Neural progenitor cell (in vitro differentiated cells): Measurements from ENCODE around the gene ZAP70. TPM values are rescaled to one million over a fixed set of nuclear protein-coding genes. Genes with fewer than 3 reads are reported as not detected.

Experiments
- DNase-seq: peaks from one replicate; pipeline ENCODE4 v3.0.0-alpha.2; 2016; ENCODE audit warnings: low spot score
- H2AFZ ChIP-seq: fragments of 200-600 bp; sonication (generic); replicated peaks from 2 replicates; pipeline ENCODE4 v1.6.1; 2016; ENCODE audit warnings: antibody characterized with exemption
- H3F3A ChIP-seq: fragments of 200-600 bp; sonication (generic); 2 replicates; pipeline ENCODE4 v1.6.1; 2016; ENCODE audit warnings: antibody characterized with exemption, low read depth
- H3K27ac ChIP-seq: fragments of 200-600 bp; sonication (generic); 2 replicates; pipeline ENCODE4 v1.5.1; 2016; ENCODE audit warnings: mild to moderate bottlenecking
- H3K27me3 ChIP-seq: fragments of 200-600 bp; sonication (generic); 2 replicates; pipeline ENCODE4 v1.6.1; 2016; ENCODE audit warnings: mild to moderate bottlenecking, moderate library complexity
- H3K36me3 ChIP-seq: fragments of 200-600 bp; sonication (generic); 2 replicates; pipeline ENCODE4 v1.5.1; 2016
- H3K4me1 ChIP-seq: fragments of 200-600 bp; sonication (generic); 2 replicates; pipeline ENCODE4 v1.6.1; 2016; ENCODE audit warnings: mixed run types
- H3K4me2 ChIP-seq: fragments of 200-600 bp; sonication (generic); 2 replicates; pipeline ENCODE4 v1.6.1; 2016
- H3K4me3 ChIP-seq: fragments of 200-600 bp; sonication (generic); 2 replicates; pipeline ENCODE4 v1.5.1; 2016
- H3K79me2 ChIP-seq: fragments of 200-600 bp; sonication (generic); 2 replicates; pipeline ENCODE4 v1.6.1; 2016; ENCODE audit warnings: low read depth
- H3K9ac ChIP-seq: fragments of 200-600 bp; sonication (generic); 2 replicates; pipeline ENCODE4 v1.6.1; 2016
- H3K9me3 ChIP-seq: fragments of 200-600 bp; sonication (generic); 2 replicates; pipeline ENCODE4 v1.5.1; 2016; ENCODE audit warnings: low read depth
- H4K20me1 ChIP-seq: fragments of 200-600 bp; sonication (generic); 2 replicates; pipeline ENCODE4 v1.6.1; 2016; ENCODE audit warnings: low read depth
- H3K27ac Mint-ChIP-seq: 3 replicates; pipeline ENCODE4 v1.8.0; 2021; ENCODE audit warnings: mixed read lengths
- H3K27me3 Mint-ChIP-seq: 2 replicates; pipeline ENCODE4 v1.8.0; 2022; ENCODE audit warnings: low read depth, mild to moderate bottlenecking, inconsistent platforms, moderate library complexity, mixed read lengths; ENCODE audit not compliant: insufficient read depth
- H3K36me3 Mint-ChIP-seq: 3 replicates; pipeline ENCODE4 v1.8.0; 2021; ENCODE audit warnings: mixed read lengths
- H3K4me1 Mint-ChIP-seq: 3 replicates; pipeline ENCODE4 v1.8.0; 2021; ENCODE audit warnings: mixed read lengths
- H3K4me3 Mint-ChIP-seq: 3 replicates; pipeline ENCODE4 v1.8.0; 2021; ENCODE audit warnings: mild to moderate bottlenecking, moderate library complexity, mixed read lengths
- H3K9me3 Mint-ChIP-seq: 3 replicates; pipeline ENCODE4 v1.8.0; 2020; ENCODE audit warnings: mixed read lengths
- CTCF ChIP-seq: fragments of 200-600 bp; sonication (generic); IDR thresholded peaks from 2 replicates; pipeline ENCODE4 v1.5.1; 2017; ENCODE audit warnings: antibody characterized with exemption, mild to moderate bottlenecking
- EZH2 ChIP-seq: fragments of 200-600 bp; sonication (generic); IDR thresholded peaks from 2 replicates; pipeline ENCODE4 v1.6.1; 2017; ENCODE audit warnings: antibody characterized with exemption, mild to moderate bottlenecking, moderate library complexity
- EZH2phosphoT487 ChIP-seq: fragments of 200-600 bp; sonication (generic); IDR thresholded peaks from 2 replicates; pipeline ENCODE4 v1.6.1; 2017; ENCODE audit warnings: antibody characterized with exemption
- total RNA-seq: library from RNA; depleted of rRNA; stranded (reverse); fragments of >200 nt; gene quantifications from 2 replicates; pipeline ENCODE4 v1.2.3, GENCODE V29; 2015; ENCODE audit warnings: low replicate concordance

ZAP70 gene
- total RNA-seq, 1 donor from 2014 or later = not detected

- Histone ChIP-seq H3K4me2 (no peak overlapping the region), H3K4me1 (no peaks in the 10 kb centered on the region), H3K9me3 (no peaks in the 10 kb centered on the region), H2AFZ (no peak overlapping the region), H3K36me3 (no peaks in the 10 kb centered on the region), H3K79me2 (no peaks in the 10 kb centered on the region), H3K27me3 (no peaks in the 10 kb centered on the region), H3K27ac (no peak overlapping the region), H4K20me1 (no peaks in the 10 kb centered on the region), H3K4me3 (no peak overlapping the region), H3F3A (no peaks in the 10 kb centered on the region), H3K9ac (no peak overlapping the region)
- no peak for DNase-seq
- no peak overlapping the region for H3K27ac Mint-ChIP-seq
- no peak for TF ChIP-seq EZH2phosphoT487
- TF ChIP-seq CTCF = no peak
- no peak for TF ChIP-seq EZH2
- H3K9me3 Mint-ChIP-seq = peaks cover 5% of the 10 kb centered on the region
- H3K36me3 Mint-ChIP-seq = no peaks in the 10 kb centered on the region
- peaks cover 2% of the 10 kb centered on the region for H3K27me3 Mint-ChIP-seq
- no peaks in the 10 kb centered on the region for H3K4me1 Mint-ChIP-seq
- no peak overlapping the region for H3K4me3 Mint-ChIP-seq
These were observed 37.8 kb upstream of the ZAP70 start for GRCh38 chr2:97675430-97676113.

- Histone ChIP-seq H3K27me3 (no peaks in the 10 kb centered on the region), H3K4me3 (no peak overlapping the region), H3K4me1 (no peaks in the 10 kb centered on the region), H3K27ac (no peak overlapping the region), H3K79me2 (no peaks in the 10 kb centered on the region), H3F3A (no peaks in the 10 kb centered on the region), H3K9ac (no peak overlapping the region), H2AFZ (no peak overlapping the region), H4K20me1 (no peaks in the 10 kb centered on the region), H3K4me2 (no peak overlapping the region), H3K9me3 (no peaks in the 10 kb centered on the region), H3K36me3 (no peaks in the 10 kb centered on the region)
- no peak for TF ChIP-seq EZH2
- no peak for TF ChIP-seq CTCF
- no peak for TF ChIP-seq EZH2phosphoT487
- peaks cover 2% of the 10 kb centered on the region for H3K27me3 Mint-ChIP-seq
- peaks cover 5% of the 10 kb centered on the region for H3K9me3 Mint-ChIP-seq
- H3K27ac Mint-ChIP-seq = no peak overlapping the region
- DNase-seq = no peak
- no peak overlapping the region for H3K4me3 Mint-ChIP-seq
- no peaks in the 10 kb centered on the region for H3K36me3 Mint-ChIP-seq
- no peaks in the 10 kb centered on the region for H3K4me1 Mint-ChIP-seq
These were observed 36.8 kb upstream of the ZAP70 start for GRCh38 chr2:97676620-97677019.

GRCh38 chr2:97677480-97677879, 35.9 kb upstream of the ZAP70 start:
- H3K27me3 ChIP-seq = no peaks in the 10 kb centered on the region
- Mint-ChIP-seq H3K9me3 (peaks cover 5% of the 10 kb centered on the region), H3K4me1 (no peaks in the 10 kb centered on the region)

More at GRCh38 chr2:97677480-97677879, 35.9 kb upstream of the ZAP70 start:
- TF ChIP-seq EZH2phosphoT487 (no peak), CTCF (no peak), EZH2 (no peak)
- no peak for DNase-seq
- Histone ChIP-seq H2AFZ (no peak overlapping the region), H3K4me1 (no peaks in the 10 kb centered on the region), H3K9me3 (no peaks in the 10 kb centered on the region), H3K4me3 (no peak overlapping the region), H4K20me1 (no peaks in the 10 kb centered on the region), H3K36me3 (no peaks in the 10 kb centered on the region), H3K27ac (no peak overlapping the region), H3K4me2 (no peak overlapping the region), H3K79me2 (no peaks in the 10 kb centered on the region), H3F3A (no peaks in the 10 kb centered on the region), H3K9ac (no peak overlapping the region)
- Mint-ChIP-seq H3K27ac (no peak overlapping the region), H3K4me3 (no peak overlapping the region), H3K27me3 (peaks cover 2% of the 10 kb centered on the region), H3K36me3 (no peaks in the 10 kb centered on the region)
